SK-N-SH (cell line): ENCODE measurements around the gene TBX21. TPM values are rescaled to one million over a fixed set of nuclear protein-coding genes. Genes with fewer than 3 reads are reported as not detected.

ENCODE experiments used
- CTCF ChIA-PET: fragments of 300-600, 350-600 bp; formaldehyde crosslinking; extraction: SDS; loops from one replicate; lab custom pipeline; 2021; lab: Yijun Ruan, JAX
- POLR2A ChIA-PET: fragments of 350-600 bp; sonication (Branson Sonifier 250); formaldehyde crosslinking; extraction: SDS; loops from one replicate; lab custom pipeline; 2020; ENCODE audit warnings: antibody characterized with exemption, inconsistent platforms; lab: Yijun Ruan, JAX
- DNase-seq: peaks from one replicate; pipeline ENCODE4 v3.0.0; 2012
- H2AFZ ChIP-seq: fragments of 200-600 bp; sonication (generic); 2 replicates; pipeline ENCODE4 v1.8.1; 2016; ENCODE audit warnings: antibody characterized with exemption, mild to moderate bottlenecking, low read depth
- H3F3A ChIP-seq: fragments of 200-600 bp; sonication (generic); replicated peaks from 2 replicates; pipeline ENCODE3; 2016; ENCODE audit warnings: antibody characterized with exemption, mild to moderate bottlenecking; ENCODE audit not compliant: insufficient read depth
- H3K27ac ChIP-seq, 2 experiments: fragments of 200-500 bp in 1 of 2; fragments of 200-600 bp in 1 of 2; sonication (Bioruptor generic) in 1 of 2; sonication (generic), shearing (Covaris generic) in 1 of 2; 2 replicates each; pipeline versions ENCODE4 v1.5.1 to v1.6.1; 2014 to 2016; ENCODE audit warnings: low read depth in 2 of 2, inconsistent platforms in 1 of 2, low read length in 1 of 2, mild to moderate bottlenecking in 1 of 2, mixed read lengths in 1 of 2
- H3K27me3 ChIP-seq: fragments of 200-600 bp; sonication (generic), shearing (Covaris generic); 2 replicates; pipeline ENCODE4 v1.6.1; 2016; ENCODE audit warnings: mixed run types; ENCODE audit not compliant: insufficient read depth
- H3K36me3 ChIP-seq, 2 experiments: fragments of 200-500 bp in 1 of 2; fragments of 200-600 bp in 1 of 2; sonication (Bioruptor generic) in 1 of 2; sonication (generic) in 1 of 2; replicated peaks in 1 of 2; 2 replicates each; pipeline versions ENCODE3 to v1.5.1; 2014 to 2016; ENCODE audit warnings: low read length in 1 of 2, mild to moderate bottlenecking in 1 of 2; ENCODE audit not compliant: insufficient read depth in 2 of 2, control insufficient read depth in 1 of 2
- H3K4me1 ChIP-seq, 2 experiments: fragments of 200-500 bp in 1 of 2; fragments of 200-600 bp in 1 of 2; sonication (Bioruptor generic) in 1 of 2; sonication (generic), shearing (Covaris generic) in 1 of 2; 2 replicates each; pipeline versions ENCODE4 v1.5.1 to v1.6.1; 2014 to 2016; ENCODE audit warnings: low read depth in 1 of 2, low read length in 1 of 2, mixed run types in 1 of 2; ENCODE audit not compliant: insufficient read depth in 2 of 2, control insufficient read depth in 1 of 2
- H3K4me2 ChIP-seq: fragments of 200-600 bp; sonication (generic), shearing (Covaris generic); 2 replicates; pipeline ENCODE4 v1.6.1; 2017; ENCODE audit warnings: mixed run types
- H3K4me3 ChIP-seq, 2 experiments: fragments of 200-500 bp in 1 of 2; fragments of 200-600 bp in 1 of 2; sonication (Bioruptor generic) in 1 of 2; sonication (generic), shearing (Covaris generic) in 1 of 2; 2 replicates each; pipeline versions ENCODE4 v1.5.1 to v1.8.1; 2014 to 2016; ENCODE audit warnings: low read depth in 2 of 2, inconsistent platforms in 1 of 2, low read length in 1 of 2, mild to moderate bottlenecking in 1 of 2, mixed read lengths in 1 of 2, moderate library complexity in 1 of 2
- H3K79me2 ChIP-seq: fragments of 200-600 bp; sonication (generic); 2 replicates; pipeline ENCODE4 v1.8.1; 2017; ENCODE audit warnings: mild to moderate bottlenecking; ENCODE audit not compliant: insufficient read depth
- H3K9ac ChIP-seq: fragments of 200-600 bp; sonication (generic); 2 replicates; pipeline ENCODE4 v1.6.1; 2017; ENCODE audit warnings: mixed run types
- H3K9me2 ChIP-seq: fragments of 200-600 bp; sonication (generic); 2 replicates; pipeline ENCODE4 v1.6.1; 2017; ENCODE audit warnings: mixed run types
- H3K9me3 ChIP-seq: fragments of 200-600 bp; sonication (generic); 2 replicates; pipeline ENCODE4 v1.6.1; 2017; ENCODE audit warnings: mixed run types, mild to moderate bottlenecking, moderate library complexity
- H4K20me1 ChIP-seq: fragments of 200-600 bp; sonication (generic); 2 replicates; pipeline ENCODE4 v1.6.1; 2017; ENCODE audit warnings: mild to moderate bottlenecking, mixed run types; ENCODE audit not compliant: insufficient read depth
- ELF1 ChIP-seq: IDR thresholded peaks from 2 replicates; pipeline ENCODE4 v1.4.0; 2012
- EZH2phosphoT487 ChIP-seq: fragments of 200-600 bp; sonication (generic); IDR thresholded peaks from 2 replicates; pipeline ENCODE4 v1.6.1; 2017; ENCODE audit warnings: low read depth, mixed run types, mild to moderate bottlenecking, antibody characterized with exemption, moderate library complexity, borderline replicate concordance
- FOSL2 ChIP-seq: IDR thresholded peaks from 2 replicates; pipeline ENCODE4 v1.4.0; 2012; ENCODE audit warnings: low read depth, mild to moderate bottlenecking, moderate library complexity, borderline replicate concordance
- GABPA ChIP-seq: IDR thresholded peaks from 2 replicates; pipeline ENCODE4 v1.4.0; 2012; ENCODE audit warnings: low read depth, mild to moderate bottlenecking
- IRF3 ChIP-seq: fragments of 150-350 bp; IDR thresholded peaks from 2 replicates; pipeline ENCODE4 v1.6.1; 2016; ENCODE audit warnings: mild to moderate bottlenecking, low read depth, low read length
- MAX ChIP-seq: IDR thresholded peaks from 2 replicates; pipeline ENCODE4 v1.4.0; 2012; ENCODE audit warnings: low read depth
- MEF2A ChIP-seq: IDR thresholded peaks from 2 replicates; pipeline ENCODE4 v1.4.0; 2012; ENCODE audit warnings: low read depth, borderline replicate concordance
- NFIC ChIP-seq: IDR thresholded peaks from 2 replicates; pipeline ENCODE4 v1.4.0; 2012; ENCODE audit warnings: borderline replicate concordance
- NRF1 ChIP-seq: IDR thresholded peaks from 2 replicates; pipeline ENCODE4 v1.6.1; 2012; ENCODE audit warnings: low read depth, mild to moderate bottlenecking, low read length
- PBX3 ChIP-seq: IDR thresholded peaks from 2 replicates; pipeline ENCODE4; 2012
- POLR2AphosphoS5 ChIP-seq: IDR thresholded peaks from 2 replicates; pipeline ENCODE4 v1.6.1; 2012; ENCODE audit warnings: low read depth, low read length
- RCOR1 ChIP-seq: fragments of 150-350 bp; IDR thresholded peaks from 2 replicates; pipeline ENCODE4 v1.6.1; 2017; ENCODE audit warnings: antibody characterized with exemption, low read length
- REST ChIP-seq: IDR thresholded peaks from 2 replicates; pipeline ENCODE4 v1.6.1; 2012; ENCODE audit warnings: mild to moderate bottlenecking, low read depth, low read length, moderate library complexity
- RFX5 ChIP-seq: IDR thresholded peaks from 2 replicates; pipeline ENCODE4 v1.6.1; 2012; ENCODE audit warnings: mild to moderate bottlenecking, improper control_type of control experiment, low read length
- SIN3A ChIP-seq: IDR thresholded peaks from 2 replicates; pipeline ENCODE4 v1.6.1; 2012; ENCODE audit warnings: low read depth, mild to moderate bottlenecking, low read length, moderate library complexity, borderline replicate concordance
- TEAD4 ChIP-seq: IDR thresholded peaks from 2 replicates; pipeline ENCODE4 v1.4.0; 2012; ENCODE audit warnings: mild to moderate bottlenecking, borderline replicate concordance; ENCODE audit not compliant: insufficient read depth
- USF1 ChIP-seq: IDR thresholded peaks from 2 replicates; pipeline ENCODE4 v1.4.0; 2012; ENCODE audit warnings: low read depth, borderline replicate concordance
- USF2 ChIP-seq: fragments of 150-350 bp; IDR thresholded peaks from 2 replicates; pipeline ENCODE4 v1.6.1; 2017; ENCODE audit warnings: antibody characterized with exemption, low read length, low read depth, borderline replicate concordance
- WGBS: methylation state at CpG from one replicate; pipeline ENCODE4 v1.1.6; 2017; ENCODE audit warnings: low lambda C conversion rate; 5-methylcytosine and 5-hydroxymethylcytosine counted together
- polyA plus RNA-seq, 3 experiments: library from polyadenylated mRNA; depleted of rRNA; stranded (reverse); fragments of >200 nt; gene quantifications; 2 replicates each; pipeline ENCODE4 v1.2.3, GENCODE V29; 2012

TBX21 gene
- polyA plus RNA-seq, 1 of the 3 experiments (the other 2 are of a cell fraction) = not detected

GRCh38 chr17:47724705-47725104 lies 8.3 kb upstream of the TBX21 start:
- no peaks in the 10 kb centered on the region for H3K9me3 ChIP-seq
- no peak for TF ChIP-seq USF2
- no peak for TF ChIP-seq MEF2A
- TF ChIP-seq RCOR1 = no peak
- TF ChIP-seq ELF1 = no peak
- TF ChIP-seq MAX = no peak
- no peak for TF ChIP-seq FOSL2
- no peak for TF ChIP-seq POLR2AphosphoS5
- TF ChIP-seq USF1 = no peak
- no peak for TF ChIP-seq NFIC
- TF ChIP-seq IRF3 = no peak
- TF ChIP-seq NRF1 = no peak
- no peak for TF ChIP-seq SIN3A
- no peak for TF ChIP-seq RFX5
- TF ChIP-seq EZH2phosphoT487 = no peak
- H3F3A ChIP-seq = peaks cover under 1% of the 10 kb centered on the region
- H3K79me2 ChIP-seq = no peaks in the 10 kb centered on the region
- WGBS = 67% methylated on average over 2 of the region's 2 CpGs
- peaks cover 13 to 30% of the 10 kb centered on the region in 2 experiments; a peak in 2 of 4 replicates for H3K4me1 ChIP-seq
- H3K4me3 ChIP-seq = no peak overlapping the region
- H3K9ac ChIP-seq = no peak overlapping the region
- no peaks in the 10 kb centered on the region; the same call in 1 of the 2 replicates for H4K20me1 ChIP-seq
- CTCF ChIA-PET = interaction anchor here (0.8 to 9.9 kb wide), 9 partner anchors 9 to 76 kb away, joined by 3 to 109 read pairs (median 8); partner anchors contain the start of gene TBX21
- DNase-seq = no peak
- no peaks in the 10 kb centered on the region for H3K36me3 ChIP-seq
- no peaks in the 10 kb centered on the region for H3K9me2 ChIP-seq
- H3K27me3 ChIP-seq = peaks cover 63% of the 10 kb centered on the region
- no peak overlapping the region for H2AFZ ChIP-seq
- no peak overlapping the region for H3K27ac ChIP-seq
- H3K4me2 ChIP-seq = no peak overlapping the region
- POLR2A ChIA-PET = no interaction called here

GRCh38 chr17:47725446-47726111 lies 7.5 kb upstream of the TBX21 start:
- POLR2A ChIA-PET = no interaction called here
- 74% methylated on average over 13 of the region's 13 CpGs for WGBS
- Histone ChIP-seq H3K4me3 (no peak overlapping the region), H2AFZ (no peak overlapping the region), H3K9me3 (no peaks in the 10 kb centered on the region), H3K4me2 (no peak overlapping the region), H3K4me1 (peaks cover 5 to 30% of the 10 kb centered on the region in 2 experiments; a peak in 2 of 4 replicates), H3K27me3 (peaks cover 72% of the 10 kb centered on the region), H3K36me3 (no peaks in the 10 kb centered on the region), H3K9ac (no peak overlapping the region), H3F3A (no peaks in the 10 kb centered on the region), H3K27ac (no peak overlapping the region), H3K9me2 (no peaks in the 10 kb centered on the region), H3K79me2 (no peaks in the 10 kb centered on the region), H4K20me1 (no peaks in the 10 kb centered on the region; the same call in 1 of the 2 replicates)
- DNase-seq = no peak
- CTCF ChIA-PET = interaction anchor here (1.0 to 9.9 kb wide), 9 partner anchors 10 to 64 kb away, joined by 4 to 109 read pairs (median 8); no protein-coding TSS in a partner anchor
- no peak for TF ChIP-seq TEAD4
- TF ChIP-seq REST = peak; percentile 89
- TF ChIP-seq PBX3 = no peak
- TF ChIP-seq MAX = no peak
- TF ChIP-seq GABPA = no peak
